MM.1S (cell line): Measurements from ENCODE around the gene TMEM86B.

ENCODE experiments used
- DNase-seq: peaks from one replicate; pipeline ENCODE4 v3.0.0-alpha.2; 2015
- H2AFZ ChIP-seq: fragments of 300-600 bp; sonication (generic); 2 replicates; pipeline ENCODE4 v1.6.0; 2016; ENCODE audit warnings: antibody characterized with exemption, low read length
- H3F3A ChIP-seq: fragments of 300-600 bp; sonication (generic); 2 replicates; pipeline ENCODE4 v1.6.1; 2016; ENCODE audit warnings: mild to moderate bottlenecking, antibody characterized with exemption, low read length, moderate library complexity, mixed read lengths; ENCODE audit not compliant: insufficient read depth
- H3K27ac ChIP-seq: fragments of 300-600 bp; sonication (generic); 2 replicates; pipeline ENCODE4 v1.5.1; 2016; ENCODE audit warnings: mild to moderate bottlenecking, low read length
- H3K27me3 ChIP-seq: fragments of 300-600 bp; sonication (generic); replicated peaks from 2 replicates; pipeline ENCODE4 v1.6.0; 2016; ENCODE audit warnings: low read length; ENCODE audit not compliant: insufficient read depth
- H3K36me3 ChIP-seq: fragments of 300-600 bp; sonication (generic); replicated peaks from 2 replicates; pipeline ENCODE4 v1.6.1; 2016; ENCODE audit warnings: mild to moderate bottlenecking, low read length, mixed read lengths; ENCODE audit not compliant: insufficient read depth
- H3K4me1 ChIP-seq: fragments of 300-600 bp; sonication (generic); 2 replicates; pipeline ENCODE4 v1.6.1; 2016; ENCODE audit warnings: low read length, mixed read lengths
- H3K4me2 ChIP-seq: fragments of 300-600 bp; sonication (generic); 2 replicates; pipeline ENCODE4 v1.6.0; 2016; ENCODE audit warnings: low read depth, low read length
- H3K4me3 ChIP-seq: fragments of 300-600 bp; sonication (generic); 2 replicates; pipeline ENCODE4 v1.5.1; 2016; ENCODE audit warnings: low read length, mixed read lengths
- H3K79me2 ChIP-seq: fragments of 300-600 bp; sonication (generic); 2 replicates; pipeline ENCODE4 v1.6.1; 2016; ENCODE audit warnings: mixed run types, low read length, mixed read lengths
- H3K9ac ChIP-seq: fragments of 300-600 bp; sonication (generic); 2 replicates; pipeline ENCODE4 v1.6.1; 2016; ENCODE audit warnings: low read length, mixed read lengths
- H3K9me2 ChIP-seq: fragments of 300-600 bp; sonication (generic); replicated peaks from 2 replicates; pipeline ENCODE4 v1.6.1; 2016; ENCODE audit warnings: mild to moderate bottlenecking, low read length, mixed read lengths; ENCODE audit not compliant: insufficient read depth
- H3K9me3 ChIP-seq: fragments of 300-600 bp; sonication (generic); replicated peaks from 2 replicates; pipeline ENCODE4 v1.6.1; 2016; ENCODE audit warnings: mild to moderate bottlenecking, low read length, mixed read lengths; ENCODE audit not compliant: insufficient read depth
- H4K20me1 ChIP-seq: fragments of 300-600 bp; sonication (generic); 2 replicates; pipeline ENCODE4 v1.6.1; 2016; ENCODE audit warnings: mild to moderate bottlenecking, low read length, moderate library complexity, mixed read lengths; ENCODE audit not compliant: insufficient read depth
- CTCF ChIP-seq: fragments of 300-600 bp; sonication (generic); IDR thresholded peaks from 2 replicates; pipeline ENCODE4 v1.5.1; 2016; ENCODE audit warnings: antibody characterized with exemption, low read length, mixed read lengths
- EZH2 ChIP-seq: fragments of 300-600 bp; sonication (generic); optimal IDR thresholded peaks from 2 replicates; pipeline ENCODE3; 2017; ENCODE audit warnings: low read depth, mild to moderate bottlenecking, antibody characterized with exemption, low read length, mixed read lengths
- EZH2phosphoT487 ChIP-seq: fragments of 300-600 bp; sonication (generic); IDR thresholded peaks from 2 replicates; pipeline ENCODE4 v1.6.1; 2018; ENCODE audit warnings: antibody characterized with exemption, low read length

TMEM86B gene

GRCh38 chr19:55230329-55230728 is 1.8 kb upstream of the TMEM86B start:
- Histone ChIP-seq H3K4me3 (no peak overlapping the region), H4K20me1 (peaks cover 5% of the 10 kb centered on the region; the same call in 1 of the 2 replicates), H3K9me2 (no peaks in the 10 kb centered on the region), H3K4me2 (no peak overlapping the region), H3K36me3 (peaks cover 13% of the 10 kb centered on the region; the same call in 1 of the 2 replicates), H3K4me1 (no peaks in the 10 kb centered on the region), H3K27ac (no peak overlapping the region), H3K79me2 (peaks cover 25% of the 10 kb centered on the region), H2AFZ (no peak overlapping the region), H3F3A (no peaks in the 10 kb centered on the region), H3K9me3 (no peaks in the 10 kb centered on the region), H3K9ac (no peak overlapping the region), H3K27me3 (no peaks in the 10 kb centered on the region)
- TF ChIP-seq CTCF (no peak), EZH2 (no peak), EZH2phosphoT487 (no peak)
- DNase-seq = no peak

GRCh38 chr19:55229789-55230182 is 1.2 kb upstream of the TMEM86B start:
- TF ChIP-seq EZH2phosphoT487 (no peak), EZH2 (no peak), CTCF (no peak)

GRCh38 chr19:55229145-55229788 is 704 bp upstream of the TMEM86B start:
- Histone ChIP-seq H3K9ac (no peak overlapping the region), H3K4me2 (no peak overlapping the region), H3K36me3 (peaks cover 13% of the 10 kb centered on the region; the same call in 1 of the 2 replicates), H4K20me1 (peaks cover 5% of the 10 kb centered on the region; the same call in 1 of the 2 replicates), H3K9me3 (no peaks in the 10 kb centered on the region), H3K27me3 (no peaks in the 10 kb centered on the region), H3K9me2 (no peaks in the 10 kb centered on the region), H3K27ac (no peak overlapping the region), H3K4me3 (no peak overlapping the region), H2AFZ (no peak overlapping the region), H3F3A (no peaks in the 10 kb centered on the region), H3K79me2 (peaks cover 21% of the 10 kb centered on the region), H3K4me1 (no peaks in the 10 kb centered on the region)
- TF ChIP-seq CTCF (no peak), EZH2phosphoT487 (no peak)
- DNase-seq = no peak

More at GRCh38 chr19:55229789-55230182, 1.2 kb upstream of the TMEM86B start:
- Histone ChIP-seq H3K9me2 (no peaks in the 10 kb centered on the region), H4K20me1 (peaks cover 5% of the 10 kb centered on the region; the same call in 1 of the 2 replicates), H3K79me2 (peaks cover 25% of the 10 kb centered on the region), H3K9ac (no peak overlapping the region), H3K4me3 (no peak overlapping the region), H3K36me3 (peaks cover 13% of the 10 kb centered on the region; the same call in 1 of the 2 replicates), H3K27ac (no peak overlapping the region), H3K4me1 (no peaks in the 10 kb centered on the region), H3K9me3 (no peaks in the 10 kb centered on the region), H2AFZ (no peak overlapping the region), H3K27me3 (no peaks in the 10 kb centered on the region), H3F3A (no peaks in the 10 kb centered on the region), H3K4me2 (no peak overlapping the region)
- DNase-seq = no peak
